Esophagus muscularis mucosa (tissue), 4 donors: Measurements from ENCODE around the gene COL5A1. TPM values are rescaled to one million over a fixed set of nuclear protein-coding genes. Genes with fewer than 3 reads are reported as not detected.

Experiments
- DNase-seq: peaks from one replicate; pipeline ENCODE4 v3.0.0-alpha.2; 2017; ENCODE audit errors: extremely low spot score
- H3K27ac ChIP-seq, 4 donors: fragments of 200-600 bp; sonication (generic); replicated peaks in 1 of 4; 1 replicate in 3 of 4; 2 replicates in 1 of 4; pipeline ENCODE4 v1.5.1; 2016 to 2019; ENCODE audit warnings: mild to moderate bottlenecking in 1 of 4
- H3K27me3 ChIP-seq, 4 donors: fragments of 200-600 bp; sonication (generic); one replicate each; pipeline versions ENCODE4 v1.5.1 to v1.6.0; 2016 to 2019
- H3K36me3 ChIP-seq, 4 donors: fragments of 200-600 bp; sonication (generic); one replicate each; pipeline ENCODE4 v1.5.1; 2016 to 2019
- H3K4me1 ChIP-seq, 4 donors: fragments of 200-600 bp; sonication (generic); one replicate each; pipeline ENCODE4 v1.5.1; 2016 to 2019
- H3K4me3 ChIP-seq, 4 donors: fragments of 200-600 bp; sonication (generic); 1 replicate in 2 of 4; 2 replicates in 2 of 4; pipeline ENCODE4 v1.5.1; 2016 to 2019; ENCODE audit warnings: mild to moderate bottlenecking in 4 of 4, moderate library complexity in 1 of 4
- H3K9me3 ChIP-seq, 4 donors: fragments of 200-600 bp; sonication (generic); 1 replicate in 3 of 4; 2 replicates in 1 of 4; pipeline ENCODE4 v1.5.1; 2016 to 2019
- CTCF ChIP-seq, 3 experiments: fragments of 200-600 bp in 2 of 3; fragments of 450-650 bp in 1 of 3; sonication (generic) in 2 of 3; IDR thresholded peaks; one replicate each; pipeline ENCODE4 v1.5.1; 2017 to 2019; ENCODE audit warnings: antibody characterized with exemption in 3 of 3, mild to moderate bottlenecking in 2 of 3, moderate library complexity in 1 of 3
- EP300 ChIP-seq: sonication (generic); formaldehyde crosslinking; IDR thresholded peaks from one replicate; pipeline ENCODE4 v1.6.1; 2017; ENCODE audit warnings: antibody characterized with exemption
- POLR2A ChIP-seq: fragments of 450-650 bp; IDR thresholded peaks from one replicate; pipeline ENCODE4 v1.6.1; 2017; ENCODE audit warnings: antibody characterized with exemption, moderate library complexity, mild to moderate bottlenecking, low read depth
- POLR2AphosphoS5 ChIP-seq, 2 donors: sonication (generic); formaldehyde crosslinking; IDR thresholded peaks; one replicate each; pipeline ENCODE4 v1.6.1; 2017; ENCODE audit warnings: antibody characterized with exemption in 2 of 2
- WGBS: methylation state at CpG from one replicate; pipeline ENCODE4 v1.1.5; 2018; 5-methylcytosine and 5-hydroxymethylcytosine counted together
- intact Hi-C: fragments of 100-400 bp; cut with DNase I; formaldehyde crosslinking; loops from one replicate; pipeline ENCODE4 v1.15.1; 2023
- total RNA-seq, 4 donors: library from RNA; depleted of rRNA; stranded (reverse); fragments of >200 nt; gene quantifications; one replicate each; pipeline versions ENCODE4 v1.1.0 to v1.2.1, GENCODE V29; 2016

COL5A1 gene
- total RNA-seq, 4 donors from 2014 or later, result 36.0 to 89.5 (median 56.4) TPM

- peaks cover 0 to 10% (median 4%) of the 10 kb centered on the region in 4 donors for H3K4me1 ChIP-seq
- no peaks in the 10 kb centered on the region for H3K9me3 ChIP-seq
- intact Hi-C loops, result no loop called here
- 98% methylated on average over 9 of the region's 21 CpGs for WGBS
- no peak overlapping the region for H3K4me3 ChIP-seq
- no peak overlapping the region for H3K27ac ChIP-seq
- no peak for DNase-seq
- peaks cover 0 to 20% (median 0%) of the 10 kb centered on the region in 4 donors for H3K27me3 ChIP-seq
- TF ChIP-seq EP300 (no peak), POLR2A (no peak), CTCF (IDR thresholded peaks at IDR 0.05) (no peak), POLR2AphosphoS5 (IDR thresholded peaks at IDR 0.05) (no peak)
- no peaks in the 10 kb centered on the region for H3K36me3 ChIP-seq
These were observed 20.6 kb upstream of the COL5A1 start for GRCh38 chr9:134620751-134621557.

GRCh38 chr9:134621558-134622110, 20.0 kb upstream of the COL5A1 start:
- Histone ChIP-seq H3K27ac (no peak overlapping the region), H3K4me1 (peaks cover 0 to 10% (median 4%) of the 10 kb centered on the region in 4 donors), H3K36me3 (no peaks in the 10 kb centered on the region), H3K9me3 (no peaks in the 10 kb centered on the region), H3K27me3 (peaks cover 0 to 20% (median 0%) of the 10 kb centered on the region in 4 donors), H3K4me3 (no peak overlapping the region)
- DNase-seq, result no peak
- intact Hi-C loops, result no loop called here
- 91% methylated on average over 7 of the region's 12 CpGs for WGBS
- TF ChIP-seq CTCF (IDR thresholded peaks at IDR 0.05) (no peak), POLR2A (no peak), POLR2AphosphoS5 (IDR thresholded peaks at IDR 0.05) (no peak), EP300 (no peak)

DNA sequence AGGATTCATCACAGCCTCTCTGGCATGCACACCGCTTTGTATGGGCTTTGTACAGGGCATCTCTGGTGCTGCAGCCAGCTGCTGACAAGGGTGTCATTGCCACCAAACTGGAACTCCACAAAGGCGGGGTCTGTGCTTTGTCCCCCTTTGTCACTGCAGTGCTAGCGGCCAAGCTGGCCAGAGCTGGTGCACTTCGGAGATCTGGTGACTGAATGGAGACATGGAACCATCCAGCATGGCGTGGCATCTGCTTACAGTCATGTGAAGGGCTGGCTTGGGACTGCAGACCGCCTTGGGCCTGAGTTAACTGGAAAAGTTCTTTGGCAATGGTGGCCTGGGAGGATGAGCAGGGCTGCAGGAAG, 18.7 kb upstream of the COL5A1 start:
- no peak overlapping the region for H3K27ac ChIP-seq
- WGBS, result 96% methylated on average over 5 of the region's 6 CpGs
- DNase-seq, result no peak
- H3K4me1 ChIP-seq, result peaks cover 0 to 10% (median 4%) of the 10 kb centered on the region in 4 donors
- TF ChIP-seq EP300 (no peak), POLR2AphosphoS5 (IDR thresholded peaks at IDR 0.05) (no peak), CTCF (IDR thresholded peaks at IDR 0.05) (no peak), POLR2A (no peak)
- intact Hi-C loops, result no loop called here
- H3K4me3 ChIP-seq, result no peak overlapping the region
- H3K36me3 ChIP-seq, result no peaks in the 10 kb centered on the region
- H3K9me3 ChIP-seq, result no peaks in the 10 kb centered on the region
- peaks cover 0 to 20% (median 0%) of the 10 kb centered on the region in 4 donors for H3K27me3 ChIP-seq

- peaks cover 0 to 4% (median under 1%) of the 10 kb centered on the region in 4 donors for H3K4me1 ChIP-seq
These were observed 18.1 kb upstream of the COL5A1 start for GRCh38 chr9:134623258-134624066.

More at GRCh38 chr9:134623258-134624066, 18.1 kb upstream of the COL5A1 start:
- TF ChIP-seq POLR2A (no peak), EP300 (no peak), POLR2AphosphoS5 (IDR thresholded peaks at IDR 0.05) (no peak), CTCF (IDR thresholded peaks at IDR 0.05) (no peak)
- Histone ChIP-seq H3K4me3 (no peak overlapping the region), H3K9me3 (no peaks in the 10 kb centered on the region), H3K27me3 (peaks cover 0 to 20% (median 0%) of the 10 kb centered on the region in 4 donors), H3K36me3 (no peaks in the 10 kb centered on the region), H3K27ac (no peak overlapping the region)
- intact Hi-C loops, result no loop called here
- DNase-seq, result no peak
- WGBS, result 92% methylated on average over 20 of the region's 29 CpGs
